Activated naive CD4-positive, alpha-beta T cell treated with anti-CD3 and anti-CD28 coated beads, Interleukin-2, amount 50 U/mL, for 72 hours (primary cell): ENCODE measurements around the gene SLC6A2. TPM values are rescaled to one million over a fixed set of nuclear protein-coding genes. Genes with fewer than 3 reads are reported as not detected.

Source experiments
- ATAC-seq, 2 donors: fragments of 150-1000 bp; cut with Tn5 transposase; 2 replicates each; pipeline ENCODE4 v1.10.0; 2021; ENCODE audit warnings: mild to moderate bottlenecking in 2 of 2, moderate library complexity in 2 of 2
- DNase-seq, 2 donors: peaks; one replicate each; pipeline ENCODE4 v3.0.0; 2021 to 2022; ENCODE audit warnings: low spot score in 2 of 2
- H3K27ac Mint-ChIP-seq, 2 donors: one replicate each; pipeline ENCODE4 v1.8.0; 2022; ENCODE audit warnings: mild to moderate bottlenecking in 2 of 2, mixed read lengths in 2 of 2
- H3K36me3 Mint-ChIP-seq, 2 donors: one replicate each; pipeline ENCODE4 v1.8.0; 2022; ENCODE audit warnings: mixed read lengths in 2 of 2
- H3K9me3 Mint-ChIP-seq, 2 donors: one replicate each; pipeline ENCODE4 v1.8.0; 2022; ENCODE audit warnings: mixed read lengths in 2 of 2
- total RNA-seq, 2 donors: library from RNA; stranded (reverse); gene quantifications; one replicate each; pipeline ENCODE4 v1.2.3, GENCODE V29; 2022

The SLC6A2 gene
- total RNA-seq, 2 donors from 2014 or later = not detected

DNA sequence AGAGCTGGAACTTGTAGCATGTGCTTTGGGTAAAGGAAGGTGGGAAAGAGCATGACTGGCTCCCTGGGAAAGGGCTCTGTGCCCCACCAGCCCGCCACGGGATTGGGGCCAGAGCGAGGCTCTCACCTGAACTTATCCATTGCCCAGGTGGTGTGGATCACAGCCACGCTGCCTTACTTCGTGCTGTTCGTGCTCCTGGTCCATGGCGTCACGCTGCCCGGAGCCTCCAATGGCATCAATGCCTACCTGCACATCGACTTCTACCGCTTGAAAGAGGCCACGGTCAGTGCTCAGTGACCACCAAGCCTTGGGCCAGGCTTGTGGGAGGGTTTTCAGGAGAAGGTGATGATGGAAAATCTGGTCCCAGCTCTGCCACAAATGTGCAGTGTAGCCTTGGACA lies 36.0 kb downstream of the SLC6A2 start:
- no peaks in the 10 kb centered on the region for H3K36me3 Mint-ChIP-seq
- DNase-seq = no peak
- ATAC-seq = no peak
- H3K9me3 Mint-ChIP-seq = no peaks in the 10 kb centered on the region
- no peak overlapping the region for H3K27ac Mint-ChIP-seq

DNA sequence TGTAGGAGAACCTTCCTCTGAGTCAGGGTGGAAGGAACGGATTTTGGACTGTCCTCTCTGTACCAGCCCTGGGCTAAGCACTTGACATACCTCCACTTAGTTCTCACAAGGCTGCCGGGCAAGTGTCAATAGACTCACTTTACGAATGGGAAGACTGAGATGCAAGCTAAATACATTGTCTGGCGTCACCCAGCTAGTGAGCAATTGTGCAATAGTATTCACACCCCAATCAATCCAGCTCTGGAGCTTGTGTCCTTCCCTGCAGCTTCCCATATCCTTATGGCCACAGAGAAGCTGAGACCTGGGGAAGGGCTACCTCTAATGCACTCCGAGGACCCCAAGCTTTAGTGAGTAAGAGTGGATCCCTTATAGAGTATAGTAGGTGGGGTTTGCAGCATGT lies 39.8 kb downstream of the SLC6A2 start:
- no peak for ATAC-seq
- Mint-ChIP-seq H3K9me3 (no peaks in the 10 kb centered on the region), H3K27ac (no peak overlapping the region), H3K36me3 (no peaks in the 10 kb centered on the region)
- no peak for DNase-seq

DNA sequence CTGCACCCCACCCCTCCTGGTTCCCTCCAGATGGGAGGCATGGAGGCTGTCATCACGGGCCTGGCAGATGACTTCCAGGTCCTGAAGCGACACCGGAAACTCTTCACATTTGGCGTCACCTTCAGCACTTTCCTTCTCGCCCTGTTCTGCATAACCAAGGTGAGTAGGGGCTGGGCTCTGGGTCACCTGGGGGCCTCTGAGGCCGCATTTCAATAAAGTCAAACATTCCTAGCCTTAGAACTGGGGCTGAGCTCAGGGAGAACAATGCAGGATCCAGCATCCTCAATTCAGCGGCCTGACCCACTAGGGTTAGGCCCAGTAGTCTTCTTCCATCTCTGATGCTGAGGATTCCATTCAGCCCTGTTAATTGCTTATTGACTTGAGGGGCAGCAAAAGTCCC lies 42.1 kb downstream of the SLC6A2 start:
- ATAC-seq (no peak), DNase-seq (no peak)
- Mint-ChIP-seq H3K9me3 (no peaks in the 10 kb centered on the region), H3K27ac (no peak overlapping the region), H3K36me3 (no peaks in the 10 kb centered on the region)

DNA sequence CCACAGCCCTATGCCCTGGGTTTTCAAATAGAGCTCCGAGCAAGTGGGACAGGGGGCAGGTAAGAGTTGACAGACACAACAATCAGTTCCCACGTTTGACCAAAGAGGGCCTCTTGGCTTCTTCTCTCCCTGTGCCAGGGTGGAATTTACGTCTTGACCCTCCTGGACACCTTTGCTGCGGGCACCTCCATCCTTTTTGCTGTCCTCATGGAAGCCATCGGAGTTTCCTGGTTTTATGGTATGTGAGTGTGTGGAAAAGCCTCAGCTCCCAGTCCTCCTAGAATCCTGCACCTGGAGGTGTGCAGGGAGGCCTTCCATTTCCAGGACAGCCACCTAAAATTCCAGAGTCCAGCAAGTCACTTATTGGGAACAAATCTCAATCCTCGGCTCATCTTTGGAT lies 42.5 kb downstream of the SLC6A2 start:
- ATAC-seq = no peak
- no peaks in the 10 kb centered on the region for H3K36me3 Mint-ChIP-seq
- no peaks in the 10 kb centered on the region for H3K9me3 Mint-ChIP-seq
- DNase-seq = no peak
- H3K27ac Mint-ChIP-seq = no peak overlapping the region

DNA sequence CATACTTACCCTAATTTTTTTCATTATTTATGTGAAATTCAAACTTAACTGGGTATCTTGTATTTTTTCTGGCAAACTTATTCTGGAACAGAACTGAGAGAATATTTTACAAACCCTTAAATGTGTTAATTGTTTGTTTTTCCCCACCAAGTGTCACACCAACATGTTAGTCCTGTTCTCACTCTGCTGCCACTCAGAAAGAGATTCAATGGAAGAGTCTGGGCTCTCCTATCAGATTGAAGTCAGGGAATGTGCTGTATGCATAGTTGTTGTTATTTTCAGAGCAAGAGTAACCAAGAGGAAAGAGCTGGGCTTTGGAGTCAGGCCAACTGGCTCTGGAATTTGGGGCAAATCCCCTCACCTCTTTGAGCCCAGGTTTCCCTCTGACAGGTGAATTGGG lies 43.2 kb downstream of the SLC6A2 start:
- no peak overlapping the region for H3K27ac Mint-ChIP-seq
- DNase-seq (no peak), ATAC-seq (no peak)
- no peaks in the 10 kb centered on the region for H3K36me3 Mint-ChIP-seq
- no peaks in the 10 kb centered on the region for H3K9me3 Mint-ChIP-seq

DNA sequence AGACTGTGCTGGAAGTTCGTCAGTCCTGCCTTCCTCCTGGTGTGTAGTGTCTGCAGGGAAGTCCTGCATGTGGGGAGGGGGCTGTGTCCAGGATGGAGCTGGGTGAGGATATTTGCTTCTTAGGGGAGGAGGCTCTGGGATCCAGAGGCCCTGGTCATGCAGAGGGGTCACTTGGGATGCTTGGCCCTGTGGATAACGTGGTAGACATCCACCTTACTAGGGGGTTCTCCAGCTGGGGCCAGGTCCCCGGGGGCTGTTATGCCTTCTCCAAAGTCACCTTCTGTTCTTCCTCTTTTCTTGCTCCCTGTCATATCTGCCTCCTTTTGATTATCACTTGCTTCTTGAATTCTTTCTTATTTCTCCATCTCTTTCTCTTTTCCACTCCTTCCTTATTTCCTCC lies 43.8 kb downstream of the SLC6A2 start:
- H3K9me3 Mint-ChIP-seq = no peaks in the 10 kb centered on the region
- H3K36me3 Mint-ChIP-seq = no peaks in the 10 kb centered on the region
- ATAC-seq = no peak
- DNase-seq = no peak
- H3K27ac Mint-ChIP-seq = no peak overlapping the region

DNA sequence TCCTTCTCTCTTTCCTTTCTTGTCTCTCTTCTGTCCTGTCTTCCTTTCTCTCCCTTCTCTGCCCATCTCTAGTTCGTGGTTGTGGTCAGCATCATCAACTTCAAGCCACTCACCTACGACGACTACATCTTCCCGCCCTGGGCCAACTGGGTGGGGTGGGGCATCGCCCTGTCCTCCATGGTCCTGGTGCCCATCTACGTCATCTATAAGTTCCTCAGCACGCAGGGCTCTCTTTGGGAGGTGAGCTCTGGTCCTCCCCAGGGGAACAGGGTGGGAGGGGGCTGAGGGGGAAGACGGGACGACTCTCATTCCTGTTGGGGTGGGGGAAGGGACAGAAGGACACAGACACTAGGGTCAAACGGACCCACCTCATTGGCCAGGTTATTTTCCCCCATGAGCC lies 44.3 kb downstream of the SLC6A2 start:
- H3K9me3 Mint-ChIP-seq = no peaks in the 10 kb centered on the region
- ATAC-seq (no peak), DNase-seq (no peak)
- H3K27ac Mint-ChIP-seq = no peak overlapping the region
- no peaks in the 10 kb centered on the region for H3K36me3 Mint-ChIP-seq

DNA sequence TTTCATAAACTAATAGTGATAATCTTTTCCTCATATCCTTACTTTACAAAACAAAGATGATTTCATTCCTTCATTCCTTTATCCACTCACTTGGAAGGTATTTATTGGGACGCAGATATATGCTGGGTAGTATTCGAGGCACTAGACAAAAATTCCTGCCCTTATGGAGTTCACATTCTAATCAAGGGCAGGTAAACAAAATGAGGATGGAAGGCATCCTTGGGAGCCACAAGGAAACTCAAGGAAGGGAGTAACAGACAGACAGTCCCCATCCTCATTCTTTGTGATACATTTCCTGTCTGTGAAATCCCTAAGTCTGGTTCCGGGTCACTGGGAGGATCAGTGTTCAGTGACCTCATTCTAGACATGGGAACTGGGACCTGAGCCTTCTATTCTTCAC lies 45.2 kb downstream of the SLC6A2 start:
- DNase-seq (no peak), ATAC-seq (no peak)
- Mint-ChIP-seq H3K36me3 (no peaks in the 10 kb centered on the region), H3K9me3 (no peaks in the 10 kb centered on the region), H3K27ac (no peak overlapping the region)

DNA sequence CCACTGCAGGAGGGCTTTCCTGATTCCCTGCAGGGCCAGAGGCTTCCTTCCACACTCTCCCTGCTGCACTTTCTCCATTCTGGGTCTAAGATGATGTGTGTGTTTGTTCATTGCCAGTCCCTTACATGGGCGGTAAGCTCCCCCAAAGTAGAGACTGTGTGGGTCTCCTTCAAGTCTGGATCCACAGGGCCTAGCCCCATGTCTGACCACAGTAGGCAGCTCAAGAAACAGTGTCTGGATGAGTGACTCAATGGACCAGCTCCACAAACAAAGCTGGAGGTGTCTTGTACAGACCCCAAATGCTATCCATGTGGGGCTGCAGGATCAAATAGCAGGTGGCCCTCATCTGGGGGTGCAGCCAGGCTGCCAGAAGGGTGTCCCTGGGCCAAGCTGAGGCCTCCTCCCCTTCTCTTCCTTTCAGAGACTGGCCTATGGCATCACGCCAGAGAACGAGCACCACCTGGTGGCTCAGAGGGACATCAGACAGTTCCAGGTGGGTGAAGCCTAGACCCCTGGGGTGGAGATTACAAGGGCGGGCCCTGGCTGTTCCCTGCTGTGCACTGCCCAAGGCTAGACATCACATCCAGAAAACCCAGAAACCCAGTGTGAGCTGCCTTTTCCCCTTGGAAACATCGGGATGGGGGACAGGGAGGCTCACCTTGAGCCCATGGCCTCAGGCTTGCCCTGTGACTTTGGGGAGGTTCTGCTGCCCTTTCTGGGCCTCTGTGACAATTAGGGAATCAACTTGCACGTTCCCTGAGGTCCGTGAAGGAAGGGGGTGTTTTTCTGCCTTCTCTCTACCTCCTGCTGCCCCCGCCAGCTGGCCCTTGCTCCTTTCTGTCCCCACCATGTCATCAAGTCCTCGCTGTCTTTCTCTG lies 45.9 kb downstream of the SLC6A2 start:
- DNase-seq (peak in 1 of 2 donors; percentile 45), ATAC-seq (peak; percentile 36 to 87)
- Mint-ChIP-seq H3K27ac (no peak overlapping the region), H3K9me3 (no peaks in the 10 kb centered on the region), H3K36me3 (no peaks in the 10 kb centered on the region)

DNA sequence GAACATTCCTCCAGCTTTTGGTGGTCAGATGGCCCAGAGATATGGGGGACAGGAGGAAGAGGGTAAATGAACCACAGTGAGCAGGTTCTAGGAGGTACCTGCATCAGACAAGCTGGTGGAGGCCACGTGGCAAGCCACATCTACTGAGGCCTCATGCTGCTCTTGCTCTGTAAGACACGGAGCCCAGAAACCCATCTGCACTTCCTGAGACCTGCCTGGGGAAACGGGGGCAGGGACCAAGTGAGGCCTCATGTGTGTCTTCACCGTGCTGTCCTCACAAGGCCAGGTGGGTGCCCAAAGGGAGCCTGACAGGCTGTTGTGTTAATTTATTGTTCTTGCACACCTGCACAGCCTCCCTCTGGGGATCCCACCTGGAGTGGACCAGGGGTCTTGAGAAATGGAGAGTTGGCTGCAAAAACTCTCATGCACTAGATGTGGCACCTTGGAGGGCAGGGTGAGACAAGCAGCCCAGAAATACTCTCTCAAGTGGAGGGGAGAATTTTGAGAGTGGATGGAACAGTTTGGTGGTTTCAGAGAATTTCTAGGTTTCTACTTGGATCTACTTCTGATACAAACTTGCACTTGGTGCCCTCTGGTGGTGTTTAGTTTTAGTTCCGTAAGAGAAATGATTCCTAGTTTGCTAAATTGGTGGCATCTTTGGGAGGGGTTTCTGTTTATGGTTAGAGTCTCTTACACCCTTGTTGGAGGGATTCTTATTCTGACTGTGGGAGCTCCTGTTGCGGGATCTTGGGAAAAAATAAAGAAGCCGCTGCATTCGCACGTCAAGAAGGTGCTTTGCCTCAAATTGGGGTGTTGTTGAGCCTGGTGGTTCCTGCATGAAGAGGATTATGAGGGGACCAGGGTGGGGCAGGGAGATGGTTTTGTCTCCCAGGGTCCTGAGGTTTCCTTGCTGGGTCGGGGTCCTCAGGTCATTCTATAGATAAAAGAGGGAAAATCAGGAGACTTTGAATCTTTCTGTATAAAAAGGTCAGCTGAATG lies 47.5 kb downstream of the SLC6A2 start:
- Mint-ChIP-seq H3K9me3 (no peaks in the 10 kb centered on the region), H3K36me3 (no peaks in the 10 kb centered on the region), H3K27ac (peak overlapping the region in 1 of 2 donors; percentile 27)
- DNase-seq (no peak), ATAC-seq (peak in 1 of 2 donors; percentile 26)

DNA sequence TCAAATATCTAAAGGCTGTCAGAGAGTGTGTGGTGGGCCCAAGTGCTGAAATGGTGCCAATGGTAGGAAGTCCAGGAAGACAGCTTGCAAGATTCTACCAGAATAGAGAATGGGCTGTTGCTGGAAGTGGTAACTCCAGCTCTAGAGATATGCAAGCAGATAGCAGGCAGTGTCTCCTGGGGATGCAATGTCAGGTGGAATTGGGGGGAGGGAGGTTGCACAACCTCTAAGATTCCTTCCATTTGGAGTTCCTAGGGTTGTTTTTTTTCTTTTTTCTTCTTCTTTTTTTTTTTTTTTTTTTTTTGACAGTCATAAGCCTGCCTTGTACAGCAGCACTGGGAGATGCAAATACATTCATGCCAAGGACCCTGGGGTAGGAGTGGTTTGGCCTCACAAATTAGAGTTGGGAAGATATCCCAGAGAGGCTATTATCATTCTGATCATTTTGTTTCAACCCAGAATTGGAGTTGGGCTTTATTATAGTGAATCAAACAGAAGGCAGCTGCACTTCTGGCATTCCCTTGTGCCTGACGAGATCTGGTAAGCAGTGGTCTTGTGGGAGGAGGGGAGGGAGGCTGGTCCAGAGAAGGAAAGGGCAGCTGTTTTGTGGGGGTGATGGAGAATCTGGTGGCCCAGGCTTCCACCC lies 51.1 kb downstream of the SLC6A2 start:
- no peaks in the 10 kb centered on the region for H3K36me3 Mint-ChIP-seq
- H3K9me3 Mint-ChIP-seq = no peaks in the 10 kb centered on the region

DNA sequence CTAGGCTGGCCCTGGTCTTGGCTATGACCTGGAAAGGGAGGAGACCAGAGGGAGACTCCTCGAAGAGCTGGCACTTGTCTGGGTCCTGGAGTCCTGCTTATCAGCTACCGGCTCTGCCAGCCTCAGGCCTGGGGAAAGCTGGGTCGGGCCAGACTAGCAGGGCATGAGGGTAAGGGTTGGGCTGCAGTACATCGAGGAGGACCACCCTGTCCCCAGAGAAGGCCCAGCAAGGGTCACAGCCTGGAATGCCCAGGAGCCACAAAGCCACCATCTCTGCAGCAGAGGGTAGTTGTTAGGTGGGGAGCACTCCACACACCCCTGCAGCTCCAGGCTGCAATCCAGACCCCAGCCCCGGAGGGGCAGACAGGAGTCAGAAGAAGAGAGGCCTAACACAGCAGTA lies 54.0 kb downstream of the SLC6A2 start:
- DNase-seq (no peak), ATAC-seq (no peak)
- no peaks in the 10 kb centered on the region for H3K36me3 Mint-ChIP-seq
- H3K27ac Mint-ChIP-seq = no peak overlapping the region
- H3K9me3 Mint-ChIP-seq = no peaks in the 10 kb centered on the region

More for the DNA sequence above, 51.1 kb downstream of the SLC6A2 start:
- DNase-seq = no peak
- ATAC-seq = no peak
- H3K27ac Mint-ChIP-seq = no peak overlapping the region

DNA sequence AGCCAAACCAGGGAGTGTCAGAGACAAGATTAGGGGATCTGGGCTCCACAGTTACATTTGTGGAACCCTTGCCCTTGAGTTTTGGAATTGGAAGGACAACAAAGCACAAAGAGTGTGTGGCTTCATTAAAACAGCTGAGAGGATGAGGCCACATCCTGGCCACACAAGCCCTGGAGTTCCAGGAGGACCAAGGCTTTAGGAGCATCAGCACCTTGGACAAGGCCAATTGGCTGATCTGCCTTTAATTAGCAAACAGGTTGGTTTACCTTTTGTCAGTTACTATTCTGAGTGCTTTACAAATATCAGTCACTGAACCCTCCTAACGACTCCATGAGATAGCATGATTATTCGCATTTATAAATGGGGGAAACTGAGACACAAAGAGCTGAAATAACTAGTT lies 54.7 kb downstream of the SLC6A2 start:
- H3K27ac Mint-ChIP-seq = no peak overlapping the region
- DNase-seq (no peak), ATAC-seq (no peak)
- H3K36me3 Mint-ChIP-seq = no peaks in the 10 kb centered on the region
- no peaks in the 10 kb centered on the region for H3K9me3 Mint-ChIP-seq

DNA sequence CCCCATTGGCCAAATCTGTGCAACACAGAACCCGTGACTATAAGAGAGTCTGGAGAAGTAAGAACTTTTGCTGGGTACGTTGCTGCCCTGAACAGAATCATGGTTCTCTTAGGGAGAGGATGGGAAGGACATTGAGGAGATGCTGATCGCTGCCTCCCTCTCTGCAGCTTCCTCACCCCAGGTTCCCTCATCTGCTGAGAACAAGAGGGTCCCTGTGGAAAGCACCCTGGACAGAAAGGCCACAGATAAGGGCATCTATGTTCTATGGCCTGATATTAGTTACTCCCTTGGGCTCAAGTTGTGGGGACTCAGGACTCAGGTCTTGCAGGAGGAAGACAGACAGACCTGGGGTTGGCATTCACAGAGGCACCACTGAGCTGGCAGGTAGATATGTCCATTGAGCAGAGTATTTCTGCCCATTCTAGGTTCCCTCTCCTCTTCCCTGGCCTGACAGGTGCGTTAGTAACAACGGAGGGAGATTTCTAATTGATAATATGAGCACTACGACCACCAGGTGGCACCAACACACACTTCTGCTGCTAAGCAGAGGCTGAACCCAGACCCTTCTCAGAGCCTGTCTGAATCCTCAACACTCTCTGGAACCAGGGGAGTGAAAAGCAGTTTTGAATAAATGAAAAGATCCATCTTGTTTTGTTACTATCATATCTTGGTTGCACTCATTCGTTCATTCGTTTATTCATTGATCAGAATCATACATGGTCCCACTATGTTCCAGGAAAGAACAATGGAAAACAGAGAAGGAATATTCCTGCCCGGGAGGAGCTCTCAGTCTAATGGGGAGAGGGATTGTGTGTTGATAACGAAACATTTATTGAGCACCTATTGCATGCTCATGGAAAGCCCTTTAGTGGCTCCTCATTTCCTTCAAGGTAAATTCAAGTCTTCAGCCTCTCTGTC lies 56.4 kb downstream of the SLC6A2 start:
- ATAC-seq (peak in 1 of 2 donors; percentile 62), DNase-seq (peak in 1 of 2 donors; percentile 68)
- H3K36me3 Mint-ChIP-seq = no peaks in the 10 kb centered on the region
- no peaks in the 10 kb centered on the region for H3K9me3 Mint-ChIP-seq
- H3K27ac Mint-ChIP-seq = no peak overlapping the region

DNA sequence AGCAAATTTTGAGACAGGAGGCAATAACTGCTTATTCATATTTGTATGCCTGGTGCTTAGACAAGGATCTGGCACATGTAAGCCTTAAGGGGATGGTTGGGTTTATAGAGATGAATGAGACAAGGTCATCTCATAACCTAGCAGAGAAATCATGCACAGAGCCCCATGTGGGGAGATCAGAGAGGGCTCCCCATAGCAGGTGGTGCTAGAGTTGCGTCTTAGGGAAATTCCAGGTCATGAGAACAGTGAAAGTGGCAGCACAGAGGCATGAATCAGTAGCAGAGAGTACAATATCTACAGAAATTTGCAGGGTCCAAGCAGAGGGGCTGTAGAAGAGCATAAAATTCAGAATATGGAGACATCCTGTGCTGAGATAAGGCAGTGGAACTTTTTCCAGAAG lies 57.3 kb downstream of the SLC6A2 start:
- DNase-seq = no peak
- ATAC-seq = no peak
- no peaks in the 10 kb centered on the region for H3K36me3 Mint-ChIP-seq
- H3K27ac Mint-ChIP-seq = no peak overlapping the region
- no peaks in the 10 kb centered on the region for H3K9me3 Mint-ChIP-seq

DNA sequence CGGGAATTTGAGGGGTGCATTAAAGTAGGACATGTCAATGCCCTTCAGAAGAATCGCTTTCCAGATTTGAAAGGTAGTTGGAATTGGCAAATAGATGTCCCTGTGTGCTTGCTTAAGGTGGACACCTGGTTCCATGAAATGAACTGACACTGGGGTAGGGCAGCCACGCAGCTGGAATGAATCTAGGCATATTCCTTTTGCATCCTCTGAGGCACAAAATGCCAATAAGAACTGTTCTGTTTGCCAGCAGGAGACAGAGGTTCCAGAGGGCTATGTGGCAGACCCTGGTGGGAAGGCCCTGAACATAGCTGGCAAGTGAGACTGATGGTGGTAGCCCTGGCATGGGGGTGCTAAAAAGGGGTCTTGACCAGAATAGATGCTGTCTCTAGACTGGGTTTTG lies 61.5 kb downstream of the SLC6A2 start:
- H3K27ac Mint-ChIP-seq = no peak overlapping the region

More for the DNA sequence above, 61.5 kb downstream of the SLC6A2 start:
- no peaks in the 10 kb centered on the region for H3K36me3 Mint-ChIP-seq
- DNase-seq (no peak), ATAC-seq (no peak)
- no peaks in the 10 kb centered on the region for H3K9me3 Mint-ChIP-seq
